Measurements from ENCODE around the gene KLF1. TPM values are rescaled to one million over a fixed set of nuclear protein-coding genes. Genes with fewer than 3 reads are reported as not detected.

KLF1 gene
- total and polyA plus RNA-seq, 10 of the 15 experiments (the other 5 are each of a cell fraction or from before 2014, with no cell fraction given) = 0.04 to 0.38 (median 0.08) TPM; not detected in 3

DNA sequence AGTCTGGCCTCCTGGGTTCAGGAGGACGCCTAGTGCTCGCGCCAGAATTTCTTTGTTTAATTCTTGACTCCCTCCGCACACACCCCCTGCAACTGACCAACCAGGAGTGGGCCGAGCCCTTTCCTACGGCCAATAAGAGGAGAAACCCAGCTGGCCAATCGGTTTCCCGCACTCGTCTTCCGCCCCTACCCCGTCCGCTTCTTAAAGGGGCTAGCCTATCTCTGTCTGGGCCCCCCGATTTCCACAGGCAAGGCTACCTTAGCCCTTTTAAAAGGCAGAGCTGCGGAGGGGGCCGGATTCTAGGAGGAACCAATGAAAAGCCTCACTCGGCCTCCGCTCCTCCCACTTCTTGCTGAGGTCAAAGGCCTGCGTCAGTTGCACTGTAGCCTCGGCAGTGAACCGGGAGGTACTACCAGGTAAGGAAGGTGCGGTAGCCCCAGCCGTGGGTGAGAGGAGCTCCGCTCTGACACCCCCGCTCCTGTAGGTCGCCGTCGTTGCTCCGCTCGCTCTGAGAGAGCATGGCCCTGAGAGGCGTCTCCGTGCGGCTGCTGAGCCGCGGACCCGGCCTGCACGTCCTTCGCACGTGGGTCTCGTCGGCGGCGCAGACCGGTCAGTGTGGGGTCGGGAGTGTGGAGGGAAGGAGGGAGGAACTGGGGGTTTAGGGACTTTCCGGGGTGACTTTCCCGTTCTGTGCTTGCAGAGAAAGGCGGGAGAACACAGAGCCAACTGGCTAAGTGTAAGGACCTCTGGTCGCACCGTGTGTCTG, 4.0 kb upstream of the KLF1 start, which contains the start of gene GCDH (continued):
- TF ChIP-seq SIN3A (IDR thresholded peaks at IDR 0.05; ENCODE audit: low read depth, low read length) = peak; percentile 69
- no peak for TF ChIP-seq NBN (IDR thresholded peaks at IDR 0.05)
- peak; percentile 74 for TF ChIP-seq LARP7 (IDR thresholded peaks at IDR 0.05)
- TF ChIP-seq ETV6 (conservative IDR thresholded peaks at IDR 0.05 in 1 of 2, IDR thresholded peaks at IDR 0.05 in 1 of 2; ENCODE audit: borderline replicate concordance in 1 of 2, low read depth in 1 of 2) = no peak
- TF ChIP-seq, protein P1, sequence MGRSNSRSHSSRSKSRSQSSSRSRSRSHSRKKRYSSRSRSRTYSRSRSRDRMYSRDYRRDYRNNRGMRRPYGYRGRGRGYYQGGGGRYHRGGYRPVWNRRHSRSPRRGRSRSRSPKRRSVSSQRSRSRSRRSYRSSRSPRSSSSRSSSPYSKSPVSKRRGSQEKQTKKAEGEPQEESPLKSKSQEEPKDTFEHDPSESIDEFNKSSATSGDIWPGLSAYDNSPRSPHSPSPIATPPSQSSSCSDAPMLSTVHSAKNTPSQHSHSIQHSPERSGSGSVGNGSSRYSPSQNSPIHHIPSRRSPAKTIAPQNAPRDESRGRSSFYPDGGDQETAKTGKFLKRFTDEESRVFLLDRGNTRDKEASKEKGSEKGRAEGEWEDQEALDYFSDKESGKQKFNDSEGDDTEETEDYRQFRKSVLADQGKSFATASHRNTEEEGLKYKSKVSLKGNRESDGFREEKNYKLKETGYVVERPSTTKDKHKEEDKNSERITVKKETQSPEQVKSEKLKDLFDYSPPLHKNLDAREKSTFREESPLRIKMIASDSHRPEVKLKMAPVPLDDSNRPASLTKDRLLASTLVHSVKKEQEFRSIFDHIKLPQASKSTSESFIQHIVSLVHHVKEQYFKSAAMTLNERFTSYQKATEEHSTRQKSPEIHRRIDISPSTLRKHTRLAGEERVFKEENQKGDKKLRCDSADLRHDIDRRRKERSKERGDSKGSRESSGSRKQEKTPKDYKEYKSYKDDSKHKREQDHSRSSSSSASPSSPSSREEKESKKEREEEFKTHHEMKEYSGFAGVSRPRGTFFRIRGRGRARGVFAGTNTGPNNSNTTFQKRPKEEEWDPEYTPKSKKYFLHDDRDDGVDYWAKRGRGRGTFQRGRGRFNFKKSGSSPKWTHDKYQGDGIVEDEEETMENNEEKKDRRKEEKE (IDR thresholded peaks at IDR 0.05) = no peak
- no peak for TF ChIP-seq POU2F2 (IDR thresholded peaks at IDR 0.05; ENCODE audit: borderline replicate concordance, low read depth, low read length)
- TF ChIP-seq HCFC1 (IDR thresholded peaks at IDR 0.05; ENCODE audit: low read length) = peak; percentile 58
- peak; percentile 96 for TF ChIP-seq NR2F1 (conservative IDR thresholded peaks at IDR 0.05)
- peak; percentile 98 for TF ChIP-seq MXI1 (IDR thresholded peaks at IDR 0.05; ENCODE audit: low read depth, low read length)
- TF ChIP-seq, protein P2, sequence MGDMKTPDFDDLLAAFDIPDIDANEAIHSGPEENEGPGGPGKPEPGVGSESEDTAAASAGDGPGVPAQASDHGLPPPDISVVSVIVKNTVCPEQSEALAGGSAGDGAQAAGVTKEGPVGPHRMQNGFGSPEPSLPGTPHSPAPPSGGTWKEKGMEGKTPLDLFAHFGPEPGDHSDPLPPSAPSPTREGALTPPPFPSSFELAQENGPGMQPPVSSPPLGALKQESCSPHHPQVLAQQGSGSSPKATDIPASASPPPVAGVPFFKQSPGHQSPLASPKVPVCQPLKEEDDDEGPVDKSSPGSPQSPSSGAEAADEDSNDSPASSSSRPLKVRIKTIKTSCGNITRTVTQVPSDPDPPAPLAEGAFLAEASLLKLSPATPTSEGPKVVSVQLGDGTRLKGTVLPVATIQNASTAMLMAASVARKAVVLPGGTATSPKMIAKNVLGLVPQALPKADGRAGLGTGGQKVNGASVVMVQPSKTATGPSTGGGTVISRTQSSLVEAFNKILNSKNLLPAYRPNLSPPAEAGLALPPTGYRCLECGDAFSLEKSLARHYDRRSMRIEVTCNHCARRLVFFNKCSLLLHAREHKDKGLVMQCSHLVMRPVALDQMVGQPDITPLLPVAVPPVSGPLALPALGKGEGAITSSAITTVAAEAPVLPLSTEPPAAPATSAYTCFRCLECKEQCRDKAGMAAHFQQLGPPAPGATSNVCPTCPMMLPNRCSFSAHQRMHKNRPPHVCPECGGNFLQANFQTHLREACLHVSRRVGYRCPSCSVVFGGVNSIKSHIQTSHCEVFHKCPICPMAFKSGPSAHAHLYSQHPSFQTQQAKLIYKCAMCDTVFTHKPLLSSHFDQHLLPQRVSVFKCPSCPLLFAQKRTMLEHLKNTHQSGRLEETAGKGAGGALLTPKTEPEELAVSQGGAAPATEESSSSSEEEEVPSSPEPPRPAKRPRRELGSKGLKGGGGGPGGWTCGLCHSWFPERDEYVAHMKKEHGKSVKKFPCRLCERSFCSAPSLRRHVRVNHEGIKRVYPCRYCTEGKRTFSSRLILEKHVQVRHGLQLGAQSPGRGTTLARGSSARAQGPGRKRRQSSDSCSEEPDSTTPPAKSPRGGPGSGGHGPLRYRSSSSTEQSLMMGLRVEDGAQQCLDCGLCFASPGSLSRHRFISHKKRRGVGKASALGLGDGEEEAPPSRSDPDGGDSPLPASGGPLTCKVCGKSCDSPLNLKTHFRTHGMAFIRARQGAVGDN (IDR thresholded peaks at IDR 0.05) = no peak
- no peak for TF ChIP-seq NFYA (IDR thresholded peaks at IDR 0.05; ENCODE audit: borderline replicate concordance, low read depth, low read length)
- TF ChIP-seq, protein P3, sequence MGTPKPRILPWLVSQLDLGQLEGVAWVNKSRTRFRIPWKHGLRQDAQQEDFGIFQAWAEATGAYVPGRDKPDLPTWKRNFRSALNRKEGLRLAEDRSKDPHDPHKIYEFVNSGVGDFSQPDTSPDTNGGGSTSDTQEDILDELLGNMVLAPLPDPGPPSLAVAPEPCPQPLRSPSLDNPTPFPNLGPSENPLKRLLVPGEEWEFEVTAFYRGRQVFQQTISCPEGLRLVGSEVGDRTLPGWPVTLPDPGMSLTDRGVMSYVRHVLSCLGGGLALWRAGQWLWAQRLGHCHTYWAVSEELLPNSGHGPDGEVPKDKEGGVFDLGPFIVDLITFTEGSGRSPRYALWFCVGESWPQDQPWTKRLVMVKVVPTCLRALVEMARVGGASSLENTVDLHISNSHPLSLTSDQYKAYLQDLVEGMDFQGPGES (IDR thresholded peaks at IDR 0.05) = peak; percentile 57; the same call in 1 of the 2 replicates
- no peak for TF ChIP-seq ZBED1 (IDR thresholded peaks at IDR 0.05; ENCODE audit: borderline replicate concordance)
- TF ChIP-seq, protein P4, sequence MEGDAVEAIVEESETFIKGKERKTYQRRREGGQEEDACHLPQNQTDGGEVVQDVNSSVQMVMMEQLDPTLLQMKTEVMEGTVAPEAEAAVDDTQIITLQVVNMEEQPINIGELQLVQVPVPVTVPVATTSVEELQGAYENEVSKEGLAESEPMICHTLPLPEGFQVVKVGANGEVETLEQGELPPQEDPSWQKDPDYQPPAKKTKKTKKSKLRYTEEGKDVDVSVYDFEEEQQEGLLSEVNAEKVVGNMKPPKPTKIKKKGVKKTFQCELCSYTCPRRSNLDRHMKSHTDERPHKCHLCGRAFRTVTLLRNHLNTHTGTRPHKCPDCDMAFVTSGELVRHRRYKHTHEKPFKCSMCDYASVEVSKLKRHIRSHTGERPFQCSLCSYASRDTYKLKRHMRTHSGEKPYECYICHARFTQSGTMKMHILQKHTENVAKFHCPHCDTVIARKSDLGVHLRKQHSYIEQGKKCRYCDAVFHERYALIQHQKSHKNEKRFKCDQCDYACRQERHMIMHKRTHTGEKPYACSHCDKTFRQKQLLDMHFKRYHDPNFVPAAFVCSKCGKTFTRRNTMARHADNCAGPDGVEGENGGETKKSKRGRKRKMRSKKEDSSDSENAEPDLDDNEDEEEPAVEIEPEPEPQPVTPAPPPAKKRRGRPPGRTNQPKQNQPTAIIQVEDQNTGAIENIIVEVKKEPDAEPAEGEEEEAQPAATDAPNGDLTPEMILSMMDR (IDR thresholded peaks at IDR 0.05 in 2 of 3, conservative IDR thresholded peaks at IDR 0.05 in 1 of 3; ENCODE audit: control insufficient read depth in 2 of 3, extremely low read depth in 1 of 3, insufficient read depth in 1 of 3, low read depth in 3 of 3, low read length in 3 of 3) = no peak
- no peak for TF ChIP-seq MEF2B (IDR thresholded peaks at IDR 0.05; ENCODE audit: partially characterized antibody, poor library complexity, severe bottlenecking)
- TF ChIP-seq BACH1 (IDR thresholded peaks at IDR 0.05; ENCODE audit: borderline replicate concordance) = no peak
- TF ChIP-seq JUND (IDR thresholded peaks at IDR 0.05; ENCODE audit: low read depth, low read length) = peak; percentile 79; the same call in 1 of the 2 replicates
- TF ChIP-seq, protein P5, sequence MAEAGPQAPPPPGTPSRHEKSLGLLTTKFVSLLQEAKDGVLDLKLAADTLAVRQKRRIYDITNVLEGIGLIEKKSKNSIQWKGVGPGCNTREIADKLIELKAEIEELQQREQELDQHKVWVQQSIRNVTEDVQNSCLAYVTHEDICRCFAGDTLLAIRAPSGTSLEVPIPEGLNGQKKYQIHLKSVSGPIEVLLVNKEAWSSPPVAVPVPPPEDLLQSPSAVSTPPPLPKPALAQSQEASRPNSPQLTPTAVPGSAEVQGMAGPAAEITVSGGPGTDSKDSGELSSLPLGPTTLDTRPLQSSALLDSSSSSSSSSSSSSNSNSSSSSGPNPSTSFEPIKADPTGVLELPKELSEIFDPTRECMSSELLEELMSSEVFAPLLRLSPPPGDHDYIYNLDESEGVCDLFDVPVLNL (IDR thresholded peaks at IDR 0.05; ENCODE audit: low read depth, low read length) = peak; percentile 79; the same call in 1 of the 2 replicates
